ENCODE measurements around the gene ANGEL1.

The ANGEL1 gene

DNA sequence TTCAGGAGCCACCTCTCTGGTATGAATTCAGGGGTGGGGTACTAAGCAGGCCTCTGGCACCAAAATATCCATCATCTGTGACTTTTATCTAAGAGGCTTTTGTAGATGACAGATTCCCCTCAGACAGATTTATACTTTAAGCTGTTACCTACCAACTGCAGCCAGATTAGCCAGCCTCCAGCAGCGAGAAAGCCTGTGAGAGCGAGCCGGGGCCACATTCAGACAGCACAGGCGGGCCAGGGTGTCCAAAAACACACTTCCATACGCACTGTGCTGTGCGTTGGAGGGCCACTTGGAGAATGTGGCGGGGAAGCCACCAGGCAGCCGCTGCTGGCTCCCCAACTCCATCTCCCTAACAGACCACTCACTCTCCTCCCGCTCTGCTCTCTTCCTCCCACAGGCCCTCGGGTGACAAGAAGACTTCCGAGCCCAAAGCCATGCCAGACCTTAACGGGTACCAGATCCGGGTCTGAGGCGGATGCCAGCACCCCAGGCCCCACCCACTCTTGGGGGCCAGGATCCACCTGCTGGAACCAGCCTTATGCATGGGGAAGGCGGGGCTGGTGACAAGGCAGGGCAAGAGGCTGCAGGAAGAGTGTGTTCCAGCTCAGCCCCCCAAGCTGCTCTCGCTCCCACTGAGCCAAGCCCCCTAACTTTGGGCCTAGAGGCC lies 34.0 kb downstream of the ANGEL1 start:
- DNase-seq (ENCODE audit: low read depth in 3 of 3): no peak

DNA sequence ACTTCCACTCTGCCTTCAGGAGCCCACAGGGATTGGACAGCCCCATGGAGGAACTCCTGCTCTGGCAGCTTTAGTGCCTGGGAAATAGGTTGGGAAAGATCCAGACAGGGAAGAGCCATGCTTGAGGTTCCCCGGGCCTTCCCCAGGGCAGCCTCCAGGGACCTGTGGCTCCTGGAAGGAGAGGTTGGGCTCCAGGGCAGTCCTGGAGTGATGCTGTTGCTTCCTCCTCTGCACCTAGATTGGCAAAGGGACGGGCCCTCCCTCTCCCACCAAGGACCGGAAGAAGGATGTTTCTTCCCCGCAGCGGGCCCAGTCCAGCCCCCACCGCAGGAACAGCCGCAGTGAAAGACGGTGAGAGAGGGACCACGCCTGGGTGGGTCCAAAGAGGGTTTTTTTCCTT lies 35.0 kb downstream of the ANGEL1 start:
- DNase-seq (ENCODE audit: low read depth in 3 of 3): no peak

DNA sequence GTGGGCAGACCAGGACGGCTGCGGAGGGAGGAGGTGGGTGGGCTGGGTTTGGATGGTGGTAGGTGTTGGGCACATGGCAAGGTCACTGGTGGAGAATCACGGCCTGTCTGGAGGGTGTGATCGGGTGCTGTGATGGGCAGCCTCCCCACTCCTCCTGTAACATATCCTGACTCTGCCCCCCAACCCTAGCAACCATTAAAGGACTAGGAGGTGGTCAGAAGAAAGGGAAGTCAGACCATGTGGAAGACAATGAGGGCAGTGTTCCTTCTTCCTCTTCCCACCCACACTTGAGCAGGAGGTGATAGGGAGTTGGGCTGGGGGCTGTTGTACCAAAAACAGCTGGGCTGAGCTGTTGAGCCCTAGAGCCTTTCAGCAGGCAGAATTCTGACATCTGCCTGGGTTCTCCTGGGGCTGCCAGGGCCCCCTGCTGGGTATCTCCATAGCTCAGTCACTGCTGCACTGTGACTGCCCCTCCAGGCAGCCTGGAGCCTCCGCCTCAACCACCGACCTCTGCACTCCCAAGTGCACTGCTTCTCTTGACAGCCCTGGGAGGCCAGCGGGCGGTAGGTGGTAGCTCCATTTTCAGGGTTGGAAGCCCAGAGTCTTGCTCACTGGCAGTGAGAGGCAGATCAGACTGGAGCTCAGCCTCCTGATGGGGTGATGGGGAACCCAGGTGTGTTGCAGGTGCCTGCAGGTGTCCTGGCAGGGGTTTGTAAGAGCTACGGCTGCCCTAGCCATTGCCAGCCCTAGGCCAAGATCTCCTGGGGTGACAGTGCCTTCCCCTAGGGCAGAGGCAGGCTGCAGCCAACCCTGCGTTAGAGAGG lies 36.0 kb downstream of the ANGEL1 start:
- DNase-seq (ENCODE audit: low read depth in 3 of 3): no peak

DNA sequence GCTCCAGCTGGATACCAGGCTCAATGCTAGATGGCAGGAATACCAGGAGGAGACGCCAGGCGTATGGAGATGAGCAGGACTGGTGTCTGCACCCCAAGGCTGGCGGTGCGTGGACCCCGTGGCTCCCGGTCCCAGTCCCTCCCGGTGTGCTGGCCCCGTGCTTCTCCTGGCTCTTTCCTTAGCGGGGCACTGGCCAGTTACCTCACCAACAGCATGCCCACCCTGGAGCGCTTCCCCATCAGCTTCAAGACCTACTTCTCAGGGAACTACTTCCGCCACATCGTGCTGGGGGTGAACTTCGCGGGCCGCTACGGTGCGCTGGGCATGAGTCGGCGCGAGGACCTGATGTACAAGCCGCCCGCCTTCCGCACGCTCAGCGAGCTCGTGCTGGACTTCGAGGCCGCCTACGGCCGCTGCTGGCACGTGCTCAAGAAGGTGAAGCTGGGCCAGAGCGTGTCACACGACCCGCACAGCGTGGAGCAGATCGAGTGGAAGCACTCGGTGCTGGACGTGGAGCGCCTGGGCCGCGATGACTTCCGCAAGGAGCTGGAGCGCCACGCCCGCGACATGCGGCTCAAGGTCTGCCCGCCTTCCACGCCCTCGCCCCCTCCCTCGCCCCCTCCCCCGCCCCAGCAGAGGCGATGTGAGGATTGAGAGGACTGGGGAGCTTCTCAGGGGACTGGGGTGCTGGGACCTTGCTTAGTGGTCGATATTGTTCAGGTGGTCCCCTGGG lies 36.8 kb downstream of the ANGEL1 start:
- DNase-seq (ENCODE audit: low read depth in 3 of 3): no peak

DNA sequence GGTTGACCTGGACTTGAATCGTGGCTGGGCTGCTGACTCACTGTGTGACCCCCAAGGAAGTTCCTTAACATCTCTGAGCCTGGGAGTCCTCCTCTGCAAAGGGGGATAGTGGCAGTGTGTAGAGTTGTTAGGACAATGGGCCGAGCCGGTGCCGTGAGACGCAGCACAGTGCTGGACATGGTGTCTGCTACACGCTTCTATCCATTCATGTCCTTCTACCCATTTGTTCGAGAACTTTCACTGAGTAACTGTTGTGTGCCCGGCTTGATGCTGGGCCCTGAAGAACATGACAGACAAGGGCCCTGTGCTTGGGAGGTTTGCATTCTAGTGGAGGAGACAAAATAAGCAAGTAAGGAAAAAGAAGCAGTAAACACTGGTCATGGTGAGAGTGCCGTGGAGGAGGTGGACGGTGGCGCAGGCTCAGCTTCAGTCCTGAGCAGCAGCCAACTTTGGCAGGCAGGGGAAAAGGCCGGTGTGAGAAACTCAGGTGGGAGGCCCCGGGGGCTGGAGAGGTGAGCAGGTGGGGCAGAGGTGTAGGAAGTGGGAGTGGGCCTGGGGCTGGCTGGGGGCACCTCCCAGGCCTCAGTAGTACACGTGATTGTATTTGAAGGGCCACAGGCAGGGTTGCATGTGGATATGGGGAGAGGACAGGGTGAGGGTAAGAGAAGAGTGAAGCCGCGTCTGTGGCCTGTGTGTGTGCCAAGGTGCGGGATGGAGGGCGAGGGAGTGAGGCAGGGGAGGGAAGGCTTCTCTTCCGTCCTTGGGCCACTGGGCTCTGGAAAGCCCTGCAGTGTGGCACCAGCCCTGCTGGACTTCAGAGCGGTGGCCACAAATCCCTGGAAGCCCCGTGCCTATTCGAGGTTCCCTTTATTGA lies 37.6 kb downstream of the ANGEL1 start:
- no peak for DNase-seq (ENCODE audit: low read depth in 3 of 3)

DNA sequence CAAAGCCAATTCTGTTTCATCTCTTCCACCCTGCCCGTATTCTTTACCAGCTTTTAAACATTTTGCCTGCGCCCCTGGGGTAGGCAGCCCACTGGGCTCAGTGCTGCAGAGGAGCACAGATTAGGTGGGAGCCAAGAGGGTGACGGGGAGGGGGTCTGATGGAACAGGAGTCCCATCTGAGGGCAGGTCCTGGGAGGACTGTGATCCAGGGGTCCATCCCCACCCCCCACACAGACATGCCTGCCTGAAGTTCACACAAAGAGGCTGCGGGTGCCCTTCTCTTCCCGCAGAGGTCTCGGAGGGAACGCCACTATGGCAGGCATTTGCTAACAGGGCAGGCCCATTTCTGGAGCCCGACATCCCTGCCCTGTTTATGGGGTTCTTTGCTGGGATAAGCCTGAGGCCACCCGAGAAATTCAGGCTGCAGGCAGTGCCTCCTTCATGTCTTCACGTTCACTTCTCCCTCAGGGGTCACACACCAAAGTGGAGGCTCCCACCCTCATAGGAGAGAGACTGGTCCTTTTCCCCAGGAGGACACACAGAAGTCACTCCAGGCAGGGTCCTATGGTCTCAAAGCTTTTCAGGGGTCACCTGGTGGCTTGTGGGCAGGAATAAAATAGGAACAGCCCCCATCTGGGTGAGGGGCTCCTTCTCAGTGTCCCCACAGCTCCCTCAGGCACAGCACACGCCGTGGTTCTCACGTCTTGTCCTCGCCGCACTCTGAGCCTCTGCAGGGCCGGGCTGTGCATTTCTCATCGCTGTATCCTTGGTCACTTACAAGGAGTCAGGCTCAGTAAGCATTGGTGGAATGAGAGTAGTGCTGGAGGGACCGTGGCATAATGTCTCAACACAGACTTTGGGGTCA lies 38.5 kb downstream of the ANGEL1 start:
- no peak for DNase-seq (ENCODE audit: low read depth in 3 of 3)

DNA sequence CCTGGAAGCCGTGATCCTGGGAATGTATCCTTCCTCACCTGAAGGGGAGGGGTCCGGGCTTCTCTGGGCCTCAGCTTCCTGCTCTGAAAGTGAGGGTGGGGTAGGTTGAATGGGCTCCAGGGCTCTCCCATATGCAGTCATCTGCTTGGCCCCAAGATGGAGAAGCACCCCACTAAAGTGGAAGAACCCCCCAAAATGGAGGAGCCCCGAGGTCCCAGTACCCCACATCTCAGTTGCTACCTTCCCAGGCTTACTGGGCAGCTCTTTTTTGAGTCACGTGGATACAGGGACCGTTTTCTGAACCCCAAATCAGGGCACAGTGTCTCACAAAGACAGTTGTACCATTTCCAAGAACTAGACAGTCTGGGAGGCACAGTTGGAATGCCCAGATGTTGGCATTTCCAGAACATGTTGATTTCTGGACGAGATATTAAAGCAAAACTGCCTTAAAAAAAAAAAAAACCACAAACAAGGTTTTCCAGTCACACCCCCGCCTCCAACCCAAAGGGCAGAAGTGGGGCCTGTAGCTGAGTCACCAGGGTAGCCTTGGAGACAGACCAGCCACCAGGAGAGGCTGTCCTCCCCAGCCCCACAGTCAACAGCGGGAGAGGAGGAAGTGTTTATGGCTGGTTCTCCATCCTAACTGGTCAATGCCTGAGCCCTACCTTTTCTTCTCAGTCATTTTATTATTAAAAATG lies 39.3 kb downstream of the ANGEL1 start:
- DNase-seq (ENCODE audit: low read depth in 3 of 3): no peak

DNA sequence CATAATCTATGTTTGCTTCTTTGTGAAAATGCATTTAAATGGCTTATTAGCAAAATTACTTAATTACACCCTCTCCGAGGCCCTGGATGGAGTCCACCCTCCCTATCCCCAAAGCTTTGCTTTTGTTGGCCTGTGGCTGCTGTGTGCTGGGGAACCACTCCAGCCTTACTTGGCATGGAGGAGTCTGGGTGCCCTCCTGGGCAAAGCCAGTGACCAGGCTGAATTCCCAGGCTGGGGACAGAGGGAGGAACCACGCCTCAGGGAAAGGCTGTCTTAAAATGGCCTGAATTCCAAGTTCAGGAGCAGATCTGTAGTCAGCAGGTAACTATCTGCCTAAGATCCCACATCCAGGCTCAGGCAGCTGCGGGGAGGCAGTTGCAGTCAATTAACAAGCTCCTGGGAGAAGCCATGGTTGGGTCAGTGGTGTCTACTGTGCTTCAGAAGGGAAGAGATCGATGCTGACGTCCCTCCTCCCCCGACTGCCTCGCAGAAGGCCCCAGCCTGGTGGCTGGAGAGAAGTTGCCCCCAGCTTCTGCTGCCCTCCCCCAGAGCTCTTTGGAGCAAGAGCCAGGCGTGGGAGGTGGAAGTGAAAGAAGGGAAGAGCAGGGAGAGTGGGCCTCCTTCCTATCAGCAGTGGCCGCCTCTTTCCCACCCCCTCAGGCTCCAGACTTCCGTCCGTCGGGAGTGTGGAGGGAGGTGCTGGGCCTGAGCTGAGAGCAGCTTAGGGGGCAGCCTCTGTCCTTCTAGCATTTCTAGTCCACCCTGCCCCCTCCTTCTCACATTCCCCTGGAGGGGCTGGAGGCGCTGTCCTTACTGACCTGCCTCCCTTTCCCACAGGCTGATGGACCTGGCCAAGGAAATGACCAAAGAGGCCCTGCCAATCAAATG lies 40.1 kb downstream of the ANGEL1 start:
- DNase-seq (ENCODE audit: low read depth in 3 of 3): no peak

DNA sequence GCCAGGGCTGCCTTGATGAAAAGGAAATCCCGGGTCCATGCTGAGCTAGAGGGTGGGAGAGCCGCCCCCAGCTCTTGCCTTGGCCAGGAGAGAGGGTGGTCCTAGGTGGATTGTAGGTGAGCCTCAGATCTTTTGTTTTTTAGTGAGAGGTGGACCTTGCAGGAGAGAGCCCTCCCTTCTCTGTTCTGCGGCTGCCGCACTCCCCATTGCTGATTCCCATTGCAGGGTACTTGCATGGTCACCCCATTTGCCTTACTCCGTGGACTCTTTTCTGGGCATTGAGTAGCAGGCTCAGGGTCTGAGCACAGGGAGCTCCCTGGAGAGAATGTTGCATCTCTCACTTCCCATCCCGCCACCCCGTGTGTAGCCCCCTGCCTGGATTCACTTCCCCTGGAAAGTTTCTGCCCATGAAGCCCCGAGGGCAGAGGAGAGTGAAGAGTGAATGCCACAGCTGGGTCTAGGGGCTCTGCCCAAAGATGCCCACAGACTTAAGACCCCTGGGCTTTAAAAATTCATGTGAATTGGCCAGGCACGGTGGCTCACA lies 41.2 kb downstream of the ANGEL1 start:
- DNase-seq (ENCODE audit: low read depth in 3 of 3): no peak

DNA sequence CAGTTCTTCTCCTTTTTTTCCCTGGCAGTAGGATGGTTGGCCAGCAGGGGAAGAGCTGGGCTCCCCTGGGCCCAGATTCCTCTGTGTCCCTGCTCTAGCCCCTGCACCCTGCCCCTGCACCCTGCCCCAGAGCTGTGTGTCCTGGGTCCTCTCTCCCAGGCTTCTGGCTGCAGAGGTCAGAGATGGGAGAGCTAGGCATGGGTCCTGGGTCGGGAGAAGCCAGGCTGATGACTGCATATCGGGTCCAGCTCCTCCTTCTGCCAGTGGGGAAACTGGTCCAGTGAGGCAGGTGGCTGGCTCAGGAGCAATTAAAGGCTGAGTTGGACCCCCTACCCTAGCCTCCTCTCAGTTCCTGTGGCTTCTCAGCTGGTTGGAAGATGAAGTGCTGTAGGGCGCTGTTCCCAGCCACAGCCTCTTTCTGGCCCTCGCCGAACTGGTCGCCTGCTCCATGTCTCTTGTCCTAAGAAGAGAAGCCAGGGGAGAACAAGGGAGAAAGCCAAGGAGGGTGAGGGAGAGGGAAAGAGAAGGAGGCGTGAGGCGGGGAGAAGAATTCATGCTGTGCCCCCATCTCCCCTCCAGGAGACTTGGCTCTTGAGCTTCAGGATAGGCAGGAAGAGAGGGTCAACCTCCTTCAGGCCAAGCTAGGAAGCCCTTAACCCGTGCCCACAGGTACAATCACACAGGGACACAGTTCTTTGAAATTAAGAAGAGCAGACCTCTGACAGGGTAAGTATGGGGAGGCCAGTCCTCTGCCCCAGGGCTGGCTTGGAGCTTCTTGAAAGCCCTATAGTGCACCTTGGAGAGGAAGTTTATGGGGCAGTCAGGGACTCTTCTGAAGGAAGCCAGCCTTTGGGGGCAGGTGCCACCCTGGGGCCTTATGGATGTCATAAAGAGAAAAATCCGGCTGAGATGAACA lies 41.9 kb downstream of the ANGEL1 start:
- DNase-seq (ENCODE audit: low read depth in 3 of 3): no peak

DNA sequence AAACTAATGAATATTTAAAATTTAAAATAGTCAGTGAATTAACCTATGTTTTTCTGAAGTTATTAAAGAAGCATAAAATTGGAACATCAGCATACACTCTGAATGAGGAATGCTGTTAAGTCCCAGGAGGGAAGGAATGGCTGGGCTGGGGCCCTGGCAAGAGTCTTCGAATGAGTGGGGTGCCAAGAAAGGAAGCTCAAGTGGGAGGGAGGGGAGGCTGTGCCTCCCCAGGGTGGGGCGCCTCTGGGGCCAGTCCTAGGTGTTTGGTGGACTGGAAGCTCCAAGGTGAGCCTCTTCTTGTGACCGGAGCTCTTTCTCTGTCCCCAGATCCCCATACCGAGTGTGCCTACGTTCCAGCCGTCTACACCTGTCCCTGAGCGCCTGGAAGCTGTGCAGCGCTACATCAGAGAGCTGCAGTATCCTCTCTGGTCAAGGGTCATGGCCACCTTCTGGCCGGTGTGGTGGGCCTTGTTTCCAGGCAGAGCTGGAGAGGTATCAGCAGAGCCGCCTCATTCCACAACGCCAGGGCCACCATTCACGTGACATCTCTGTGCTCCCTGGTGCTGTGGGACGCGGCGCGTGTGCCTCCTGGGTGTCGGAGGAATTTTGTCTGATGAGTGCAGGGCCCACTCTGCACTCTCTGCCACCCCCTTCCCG lies 42.9 kb downstream of the ANGEL1 start:
- no peak for DNase-seq (ENCODE audit: low read depth in 3 of 3)

DNA sequence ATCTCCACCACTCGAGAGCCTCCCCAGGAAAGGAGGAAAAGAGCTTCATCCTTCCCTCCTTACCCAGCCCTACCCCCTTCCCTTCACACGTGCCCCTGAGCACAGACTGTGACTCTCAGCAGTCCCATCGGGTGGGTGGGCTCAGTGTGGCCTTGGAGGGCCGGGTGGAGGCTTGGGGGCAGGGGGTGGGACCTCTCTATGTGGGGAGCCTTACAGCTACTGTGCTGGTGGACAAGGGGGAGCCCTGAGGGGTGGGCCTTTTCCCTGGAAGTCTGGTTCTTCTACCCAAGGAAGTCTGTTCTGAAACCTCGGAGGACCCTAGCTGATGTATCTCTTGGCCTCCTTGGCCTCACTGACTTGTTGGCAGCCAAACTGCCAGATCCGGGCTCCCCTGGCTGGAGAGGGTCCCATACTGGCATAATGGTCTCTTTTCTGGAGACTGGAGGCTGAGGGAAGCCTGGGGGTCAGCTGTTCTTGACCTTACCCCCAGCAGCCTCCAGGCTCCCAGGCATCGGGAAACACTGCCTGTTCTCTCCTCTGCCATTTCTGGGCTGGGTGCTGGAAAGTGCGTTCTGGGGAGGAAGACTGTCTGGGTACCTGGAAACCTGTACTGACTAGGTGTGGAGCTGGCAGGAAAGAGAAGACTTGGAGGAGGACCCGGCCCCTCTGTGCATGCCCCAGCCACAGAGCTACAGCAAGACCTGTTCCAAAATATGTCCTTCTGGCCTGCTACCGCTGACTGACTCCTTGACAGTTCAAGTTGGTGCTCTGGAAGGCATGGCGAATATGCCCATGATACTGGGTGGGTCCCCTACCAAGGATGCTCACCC lies 43.8 kb downstream of the ANGEL1 start:
- DNase-seq (ENCODE audit: low read depth in 3 of 3): no peak

DNA sequence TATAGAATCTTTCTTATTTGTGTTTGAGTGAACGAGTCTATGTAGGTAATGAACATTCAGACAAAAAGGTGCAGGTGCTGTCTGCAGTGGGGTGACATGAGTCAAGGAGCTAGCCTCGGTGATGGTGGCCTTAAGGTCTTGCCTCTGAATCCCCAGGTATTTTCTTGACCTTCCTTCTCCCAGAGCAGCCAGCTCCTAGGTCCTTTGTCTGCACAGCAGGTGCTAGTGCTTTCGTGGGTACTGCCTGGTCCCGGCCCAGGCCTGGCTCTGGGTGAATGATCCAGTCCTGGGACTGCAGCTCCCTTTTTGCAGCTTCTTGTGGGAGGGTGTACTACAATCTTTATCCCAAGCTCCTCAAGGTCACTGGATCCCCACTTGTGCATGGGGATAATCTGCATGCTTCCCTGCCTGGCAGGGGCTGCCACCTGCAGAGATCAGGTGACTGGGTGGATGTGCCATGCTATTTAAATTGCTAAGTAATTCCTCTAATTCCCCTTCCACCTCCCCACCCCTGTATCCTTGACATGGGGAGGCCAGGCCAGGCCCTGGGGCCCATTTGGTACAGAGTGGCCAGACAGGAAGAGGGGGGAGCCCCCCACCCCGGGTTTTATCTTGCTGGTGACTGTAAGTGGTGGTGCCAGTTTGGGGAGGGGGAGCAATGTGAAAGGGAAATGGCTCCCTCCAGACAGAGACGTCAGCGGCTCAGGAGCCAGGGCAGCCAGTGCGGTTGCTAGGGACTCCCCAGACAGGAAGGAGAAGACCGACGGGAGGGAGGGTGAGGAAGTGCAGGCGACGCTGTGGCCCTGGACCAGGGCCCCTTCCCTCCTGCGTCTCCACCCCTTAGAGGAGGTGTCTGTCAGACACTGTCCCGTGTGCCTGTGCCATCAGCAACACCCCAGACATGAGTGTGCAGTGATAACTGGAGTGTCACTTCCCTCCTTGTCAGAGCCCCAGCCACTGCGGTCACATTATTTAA lies 44.7 kb downstream of the ANGEL1 start:
- DNase-seq (ENCODE audit: low read depth in 3 of 3): peak; percentile 28 to 53 (median 40)

DNA sequence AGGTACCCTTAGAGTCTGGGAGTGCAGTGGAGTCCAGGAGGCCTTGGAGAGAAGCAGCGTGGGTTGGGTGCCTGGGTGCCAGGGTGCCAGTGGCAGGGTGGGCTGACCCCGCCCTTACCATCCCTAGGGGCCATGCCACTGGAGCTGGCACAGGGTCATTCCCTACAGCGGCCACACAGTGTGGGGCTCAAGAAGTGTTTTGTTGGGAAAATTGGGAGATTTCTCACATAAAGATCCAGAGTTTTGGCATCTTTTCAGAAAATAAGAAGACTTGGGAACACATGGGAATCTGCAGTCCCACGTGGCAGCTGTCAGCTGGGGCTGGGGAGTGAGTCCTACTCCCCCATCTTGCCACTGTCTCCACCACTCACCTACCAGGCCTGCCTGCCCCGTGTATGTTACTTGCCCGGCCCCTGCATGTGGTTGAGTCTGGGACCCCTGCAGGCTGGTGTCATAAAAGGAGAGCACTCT lies 47.2 kb downstream of the ANGEL1 start:
- DNase-seq (ENCODE audit: low read depth in 3 of 3): no peak
